Endothelial cell of umbilical vein (primary cell): Measurements from ENCODE around the gene SELPLG. TPM values are rescaled to one million over a fixed set of nuclear protein-coding genes. Genes with fewer than 3 reads are reported as not detected.
A peak's percentile ranks its signal among the peaks of the same experiment; 100 is the strongest.
"Not testable (repeated sequence)": the region's sequence is repeated elsewhere in the genome, so short reads cannot be mapped to it uniquely, and the experiment has no call there.

Experiments used
- BruUV-seq: library from RNA; stranded (reverse); fragments of 400-500 nt; replicated peaks from 2 replicates; lab custom pipeline; 2021; lab: Mats Ljungman, UMichigan
- CTCF ChIA-PET: fragments of 300-600, 350-600 bp; sonication (Branson Sonifier 250); formaldehyde crosslinking; loops from one replicate; lab custom pipeline; 2021; ENCODE audit warnings: antibody characterized with exemption, inconsistent platforms; lab: Charles Lee
- POLR2A ChIA-PET: fragments of 300-600, 350-600 bp; sonication (Branson Sonifier 250); formaldehyde crosslinking; loops from one replicate; lab custom pipeline; 2021; ENCODE audit warnings: antibody characterized with exemption, inconsistent platforms; lab: Charles Lee
- DNase-seq: peaks from one replicate; pipeline ENCODE4 v3.0.0-alpha.2; 2011; ENCODE audit warnings: low read depth, low spot score
- FAIRE-seq: peaks from 2 replicates; lab custom pipeline; 2011; peaks lifted over from hg19 to GRCh38; lab: Jason Lieb, UNC
- H2AFZ ChIP-seq: 2 replicates; pipeline ENCODE4 v1.6.0; 2012; ENCODE audit warnings: low read depth, low read length, control low read depth, inconsistent platforms
- H3K27ac ChIP-seq: 2 replicates; pipeline ENCODE4 v1.5.1; 2011; ENCODE audit warnings: low read depth, mild to moderate bottlenecking, control low read depth, low read length, moderate library complexity; ENCODE audit not compliant: insufficient read depth
- H3K27me3 ChIP-seq, 2 experiments: 2 replicates each; pipeline versions ENCODE4 v1.6.0 to v1.6.1; 2011; ENCODE audit warnings: low read length in 2 of 2, mixed read lengths in 1 of 2; ENCODE audit not compliant: control insufficient read depth in 2 of 2, insufficient read depth in 2 of 2
- H3K36me3 ChIP-seq, 2 experiments: 2 replicates in 1 of 2; 3 replicates in 1 of 2; pipeline ENCODE4 v1.5.1; 2011; ENCODE audit warnings: low read length in 2 of 2, mild to moderate bottlenecking in 1 of 2, moderate library complexity in 1 of 2; ENCODE audit not compliant: control insufficient read depth in 2 of 2, insufficient read depth in 2 of 2; ENCODE audit errors: extremely low read depth in 1 of 2
- H3K4me1 ChIP-seq: 3 replicates; pipeline ENCODE4 v1.5.1; 2011; ENCODE audit warnings: mild to moderate bottlenecking, low read length; ENCODE audit not compliant: control insufficient read depth, insufficient read depth; ENCODE audit errors: extremely low read depth
- H3K4me2 ChIP-seq: 2 replicates; pipeline ENCODE4 v1.6.1; 2011; ENCODE audit warnings: low read length, control low read depth, mixed read lengths; ENCODE audit not compliant: insufficient read depth
- H3K4me3 ChIP-seq, 3 experiments: fragments of 200-600 bp in 1 of 3; sonication (generic), shearing (Covaris generic) in 1 of 3; replicated peaks in 1 of 3; 2 replicates each; pipeline ENCODE4 v1.5.1; 2011 to 2016; ENCODE audit warnings: control low read depth in 3 of 3, low read length in 3 of 3, mild to moderate bottlenecking in 2 of 3, inconsistent platforms in 1 of 3, low read depth in 1 of 3, moderate library complexity in 1 of 3; ENCODE audit not compliant: insufficient read depth in 1 of 3
- H3K79me2 ChIP-seq: 2 replicates; pipeline ENCODE4 v1.6.0; 2012; ENCODE audit warnings: low read length, inconsistent platforms; ENCODE audit not compliant: control insufficient read depth, insufficient read depth
- H3K9ac ChIP-seq: replicated peaks from 2 replicates; pipeline ENCODE3; 2011; ENCODE audit warnings: low read length, control low read depth; ENCODE audit not compliant: insufficient read depth; ENCODE audit errors: extremely low read depth
- H3K9me1 ChIP-seq: replicated peaks from 3 replicates; pipeline ENCODE4 v1.6.0; 2011; ENCODE audit warnings: mild to moderate bottlenecking, low read length; ENCODE audit not compliant: control insufficient read depth, insufficient read depth; ENCODE audit errors: extremely low read depth
- H3K9me3 ChIP-seq: replicated peaks from 2 replicates; pipeline ENCODE4 v1.5.1; 2012; ENCODE audit warnings: low read length, inconsistent platforms; ENCODE audit not compliant: control insufficient read depth, insufficient read depth
- H4K20me1 ChIP-seq: replicated peaks from 2 replicates; pipeline ENCODE3; 2011; ENCODE audit warnings: mild to moderate bottlenecking, low read length; ENCODE audit not compliant: control insufficient read depth, insufficient read depth; ENCODE audit errors: extremely low read depth
- EZH2 ChIP-seq: IDR thresholded peaks from 2 replicates; pipeline ENCODE4 v1.6.1; 2012; ENCODE audit warnings: borderline replicate concordance, low read depth, mild to moderate bottlenecking, moderate library complexity, low read length, inconsistent platforms; ENCODE audit not compliant: severe bottlenecking
- FOS ChIP-seq: IDR thresholded peaks from 2 replicates; pipeline ENCODE4 v1.6.1; 2011; ENCODE audit warnings: mild to moderate bottlenecking, low read length, moderate library complexity, borderline replicate concordance; ENCODE audit not compliant: insufficient read depth
- GATA2 ChIP-seq: IDR thresholded peaks from 2 replicates; pipeline ENCODE4 v1.7.0; 2011; ENCODE audit warnings: low read depth, mild to moderate bottlenecking, moderate library complexity, mixed read lengths, low read length; ENCODE audit not compliant: insufficient read length, insufficient read depth
- JUN ChIP-seq: IDR thresholded peaks from 2 replicates; pipeline ENCODE4 v1.6.1; 2011; ENCODE audit warnings: borderline replicate concordance, low read depth; ENCODE audit not compliant: insufficient read length, insufficient read depth
- MYC ChIP-seq: IDR thresholded peaks from one replicate; pipeline ENCODE4 v1.6.1; 2011; ENCODE audit warnings: mild to moderate bottlenecking, low read depth, low read length
- POLR2A ChIP-seq: IDR thresholded peaks from 2 replicates; pipeline ENCODE4 v1.6.1; 2012; ENCODE audit warnings: low read depth, mild to moderate bottlenecking, control low read depth, low read length
- POLR2AphosphoS5 ChIP-seq: IDR thresholded peaks from 2 replicates; pipeline ENCODE4 v1.6.1; 2012; ENCODE audit warnings: low read depth, mild to moderate bottlenecking, control low read depth, low read length, moderate library complexity; ENCODE audit not compliant: insufficient read depth
- dilution Hi-C: fragments of 300-500 bp; cut with MboI; formaldehyde crosslinking; loops from one replicate; pipeline ENCODE4 v1.15.0; 2019; ENCODE audit warnings: low sequenced_read_pairs; ENCODE audit not compliant: extremely low pct_ligation_motif_present
- intact Hi-C: fragments of 100-400 bp; cut with micrococcal nuclease; formaldehyde crosslinking; loops from one replicate; pipeline ENCODE4 v1.10.0; 2022
- polyA plus RNA-seq, 4 experiments: library from polyadenylated mRNA; depleted of rRNA in 3 of 4; stranded (reverse) in 3 of 4; unstranded in 1 of 4; fragments of >200 nt; gene quantifications; 2 replicates each; pipeline versions ENCODE4 v1.2.1 to v1.2.3, GENCODE V29; 2011 to 2012; ENCODE audit warnings: missing spikeins in 1 of 4
- total RNA-seq: library from RNA; stranded (reverse); gene quantifications from 2 replicates; pipeline ENCODE4 v1.2.3, GENCODE V29; 2021
- TF ChIP-seq, protein P1 (sequence below): IDR thresholded peaks from 2 replicates; pipeline ENCODE4 v1.6.1; 2011; ENCODE audit not compliant: insufficient read depth, insufficient read length
- TF ChIP-seq, protein P2 (sequence below), 2 donors: IDR thresholded peaks; 1 replicate in 1 of 2; 2 replicates in 1 of 2; pipeline ENCODE4 v1.5.1; 2011; ENCODE audit warnings: low read length in 2 of 2, mild to moderate bottlenecking in 2 of 2, moderate library complexity in 2 of 2, control low read depth in 1 of 2, inconsistent platforms in 1 of 2, low read depth in 1 of 2; ENCODE audit not compliant: insufficient read depth in 1 of 2; ENCODE audit errors: extremely low read depth in 1 of 2

SELPLG gene
- total and polyA plus RNA-seq, 2 donors (not counting 3 experiments of a cell fraction or from before 2014, with no cell fraction given): 1.0 to 1.2 TPM

DNA sequence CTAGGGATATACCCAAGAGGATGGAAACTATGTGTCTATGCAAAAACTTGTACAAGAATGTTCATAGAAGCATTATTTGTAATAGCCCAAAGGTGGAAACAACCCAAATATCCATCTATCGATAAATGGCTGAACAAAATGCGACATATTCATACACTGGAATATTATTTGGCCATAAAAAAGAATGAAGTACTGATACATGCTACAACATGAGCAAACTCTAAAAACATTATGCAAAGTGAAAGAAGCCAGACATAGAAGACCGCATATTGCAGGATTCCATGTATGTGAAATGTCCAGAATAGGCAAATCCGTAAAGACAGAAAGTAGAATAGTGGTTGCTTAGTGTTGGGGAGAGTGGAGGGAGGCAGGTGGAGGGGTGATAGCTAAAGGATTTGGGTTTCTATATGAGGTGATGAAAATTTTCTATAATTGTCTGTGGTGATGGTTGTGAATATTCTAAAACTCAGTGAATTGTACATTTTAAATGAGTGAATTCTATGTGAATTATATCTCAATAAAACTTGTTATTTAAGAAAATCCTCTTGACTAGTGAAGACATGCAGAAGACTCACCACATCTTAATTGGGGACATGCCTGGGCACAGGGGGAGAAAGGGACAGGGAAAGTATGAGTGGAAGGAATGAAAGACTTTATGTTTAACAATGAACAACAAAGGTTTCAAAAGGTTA is 29.8 kb upstream of the SELPLG start:
- POLR2A ChIA-PET: interaction anchor here (0.9 to 2.2 kb wide), 2 partner anchors 27 to 140 kb away, joined by 4 to 9 read pairs; no protein-coding TSS in a partner anchor

DNA sequence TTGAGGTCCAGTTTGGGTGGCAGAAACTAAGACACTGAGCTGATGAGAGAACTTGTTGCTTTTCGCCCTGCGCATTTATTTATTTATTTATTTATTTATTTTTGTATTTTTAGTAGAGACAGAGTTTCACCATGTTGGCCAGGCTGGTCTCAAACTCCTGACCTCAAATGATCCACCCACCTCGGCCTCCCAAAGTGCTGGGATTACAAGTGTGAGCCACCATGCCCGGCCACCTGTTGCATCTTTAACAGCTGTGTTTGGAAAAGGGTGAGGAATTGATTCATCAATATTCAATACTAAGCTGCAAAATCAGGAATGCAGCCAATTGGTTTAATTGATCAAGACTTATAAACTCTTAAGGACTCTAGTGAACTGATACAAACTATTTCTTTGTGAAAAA is 24.4 kb upstream of the SELPLG start:
- peaks cover 23 to 24% of the 10 kb centered on the region in 2 experiments for H3K36me3 ChIP-seq

More for the DNA sequence above, 29.8 kb upstream of the SELPLG start:
- CTCF ChIA-PET: interaction anchor here (0.8 to 9.5 kb wide), 22 partner anchors 10 to 428 kb away, joined by 3 to 173 read pairs (median 6); partner anchors contain the start of genes ISCU and SSH1
- Histone ChIP-seq H3K9me3 (no peaks in the 10 kb centered on the region), H3K4me3 (no peak overlapping the region), H3K4me1 (peaks cover 16% of the 10 kb centered on the region), H3K27ac (peak overlapping the region; percentile 82), H3K36me3 (peaks cover 5 to 11% of the 10 kb centered on the region in 2 experiments), H3K9me1 (no peaks in the 10 kb centered on the region), H3K79me2 (peaks cover 73% of the 10 kb centered on the region), H4K20me1 (no peaks in the 10 kb centered on the region), H3K27me3 (no peaks in the 10 kb centered on the region), H3K9ac (no peak overlapping the region), H2AFZ (no peak overlapping the region), H3K4me2 (no peak overlapping the region)
- dilution Hi-C loops (loop anchor here (25.0 kb wide), 1 partner anchor 174 kb away; no protein-coding TSS in a partner anchor), intact Hi-C loops (loop anchor here (1.0 to 2.0 kb wide), 7 partner anchors 19 to 288 kb away; partner anchors contain the start of gene CORO1C)
- no TSS peak for BruUV-seq
- TF ChIP-seq EZH2 (no peak), MYC (no peak), GATA2 (no peak), FOS (no peak), POLR2A (no peak), POLR2AphosphoS5 (no peak), JUN (no peak)
- TF ChIP-seq, protein P1, sequence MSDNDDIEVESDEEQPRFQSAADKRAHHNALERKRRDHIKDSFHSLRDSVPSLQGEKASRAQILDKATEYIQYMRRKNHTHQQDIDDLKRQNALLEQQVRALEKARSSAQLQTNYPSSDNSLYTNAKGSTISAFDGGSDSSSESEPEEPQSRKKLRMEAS: no peak
- TF ChIP-seq, protein P2, sequence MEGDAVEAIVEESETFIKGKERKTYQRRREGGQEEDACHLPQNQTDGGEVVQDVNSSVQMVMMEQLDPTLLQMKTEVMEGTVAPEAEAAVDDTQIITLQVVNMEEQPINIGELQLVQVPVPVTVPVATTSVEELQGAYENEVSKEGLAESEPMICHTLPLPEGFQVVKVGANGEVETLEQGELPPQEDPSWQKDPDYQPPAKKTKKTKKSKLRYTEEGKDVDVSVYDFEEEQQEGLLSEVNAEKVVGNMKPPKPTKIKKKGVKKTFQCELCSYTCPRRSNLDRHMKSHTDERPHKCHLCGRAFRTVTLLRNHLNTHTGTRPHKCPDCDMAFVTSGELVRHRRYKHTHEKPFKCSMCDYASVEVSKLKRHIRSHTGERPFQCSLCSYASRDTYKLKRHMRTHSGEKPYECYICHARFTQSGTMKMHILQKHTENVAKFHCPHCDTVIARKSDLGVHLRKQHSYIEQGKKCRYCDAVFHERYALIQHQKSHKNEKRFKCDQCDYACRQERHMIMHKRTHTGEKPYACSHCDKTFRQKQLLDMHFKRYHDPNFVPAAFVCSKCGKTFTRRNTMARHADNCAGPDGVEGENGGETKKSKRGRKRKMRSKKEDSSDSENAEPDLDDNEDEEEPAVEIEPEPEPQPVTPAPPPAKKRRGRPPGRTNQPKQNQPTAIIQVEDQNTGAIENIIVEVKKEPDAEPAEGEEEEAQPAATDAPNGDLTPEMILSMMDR (IDR thresholded peaks at IDR 0.05; ENCODE audit: extremely low read depth in 1 of 2, insufficient read depth in 1 of 2, low read depth in 1 of 2, low read length in 2 of 2): no peak
- DNase-seq (no peak), FAIRE-seq (no peak)

More for the DNA sequence above, 24.4 kb upstream of the SELPLG start:
- H3K9ac ChIP-seq, intact Hi-C loops, H3K4me1 ChIP-seq, FAIRE-seq, H4K20me1 ChIP-seq, DNase-seq, H3K4me3 ChIP-seq, H2AFZ ChIP-seq, H3K9me1 ChIP-seq, H3K27me3 ChIP-seq, POLR2A ChIA-PET, H3K4me2 ChIP-seq, H3K27ac ChIP-seq, BruUV-seq, H3K9me3 ChIP-seq: not testable (repeated sequence)
- H3K79me2 ChIP-seq: peaks cover 34% of the 10 kb centered on the region
- CTCF ChIA-PET: interaction anchor here (0.7 to 1.0 kb wide), 2 partner anchors 33 to 145 kb away, joined by 3 to 4 read pairs; no protein-coding TSS in a partner anchor
- dilution Hi-C loops: loop anchor here (25.0 kb wide), 1 partner anchor 179 kb away; no protein-coding TSS in a partner anchor
